ENCODE data around the gene MYOCD.

Gene MYOCD

GRCh38 chr17:12794919-12795532 lies 129.3 kb downstream of the MYOCD start:
- TF ChIP-seq CTCF (IDR thresholded peaks at IDR 0.05; ENCODE audit: low read depth, low read length, poor library complexity, severe bottlenecking) (no peak), EZH2phosphoT487 (IDR thresholded peaks at IDR 0.05; ENCODE audit: borderline replicate concordance, low read length) (no peak)
- Histone ChIP-seq H3K9me2 (replicated peaks; ENCODE audit: control insufficient read depth, low read length) (no peaks in the 10 kb centered on the region), H3K4me2 (ENCODE audit: low read length) (no peak overlapping the region), H3K4me3 (ENCODE audit: low read length) (no peak overlapping the region), H3K4me1 (ENCODE audit: control insufficient read depth, low read length) (0 out of 2 replicates have a peak, but pooled peaks cover 3% of the 10 kb centered on the region), H3K36me3 (ENCODE audit: control insufficient read depth, low read length) (no peaks in the 10 kb centered on the region), H3F3A (ENCODE audit: control insufficient read depth, insufficient read depth) (no peaks in the 10 kb centered on the region), H3K27ac (ENCODE audit: low read depth, low read length) (no peak overlapping the region), H4K20me1 (ENCODE audit: control insufficient read depth, insufficient read depth, low read depth, low read length) (no peaks in the 10 kb centered on the region), H3K79me2 (ENCODE audit: control insufficient read depth, low read length) (no peaks in the 10 kb centered on the region), H3K9me3 (ENCODE audit: control insufficient read depth, insufficient read depth, low read length) (no peaks in the 10 kb centered on the region), H3K27me3 (ENCODE audit: control insufficient read depth, low read length) (peaks cover 12% of the 10 kb centered on the region)

- Histone ChIP-seq H3F3A (ENCODE audit: control insufficient read depth, insufficient read depth) (no peaks in the 10 kb centered on the region), H4K20me1 (ENCODE audit: control insufficient read depth, insufficient read depth, low read depth, low read length) (no peaks in the 10 kb centered on the region), H3K9me3 (ENCODE audit: control insufficient read depth, insufficient read depth, low read length) (no peaks in the 10 kb centered on the region), H3K79me2 (ENCODE audit: control insufficient read depth, low read length) (no peaks in the 10 kb centered on the region), H3K27me3 (ENCODE audit: control insufficient read depth, low read length) (no peaks in the 10 kb centered on the region), H3K9me2 (replicated peaks; ENCODE audit: control insufficient read depth, low read length) (no peaks in the 10 kb centered on the region), H3K4me3 (ENCODE audit: low read length) (no peak overlapping the region), H3K4me1 (ENCODE audit: control insufficient read depth, low read length) (no peaks in the 10 kb centered on the region), H3K4me2 (ENCODE audit: low read length) (no peak overlapping the region), H3K27ac (ENCODE audit: low read depth, low read length) (no peak overlapping the region), H3K36me3 (ENCODE audit: control insufficient read depth, low read length) (no peaks in the 10 kb centered on the region)
- TF ChIP-seq EZH2phosphoT487 (IDR thresholded peaks at IDR 0.05; ENCODE audit: borderline replicate concordance, low read length) (no peak), CTCF (IDR thresholded peaks at IDR 0.05; ENCODE audit: low read depth, low read length, poor library complexity, severe bottlenecking) (no peak)
These were observed 135.2 kb downstream of the MYOCD start for GRCh38 chr17:12800855-12801365.

GRCh38 chr17:12806630-12807029 lies 140.9 kb downstream of the MYOCD start:
- no peaks in the 10 kb centered on the region for H3K4me1 ChIP-seq (ENCODE audit: control insufficient read depth, low read length)
- no peaks in the 10 kb centered on the region for H3K9me2 ChIP-seq (replicated peaks; ENCODE audit: control insufficient read depth, low read length)
- H3K4me3 ChIP-seq (ENCODE audit: low read length), result no peak overlapping the region
- H4K20me1 ChIP-seq (ENCODE audit: control insufficient read depth, insufficient read depth, low read depth, low read length), result no peaks in the 10 kb centered on the region
- H3K27ac ChIP-seq (ENCODE audit: low read depth, low read length), result no peak overlapping the region
- H3K79me2 ChIP-seq (ENCODE audit: control insufficient read depth, low read length), result no peaks in the 10 kb centered on the region
- H3K36me3 ChIP-seq (ENCODE audit: control insufficient read depth, low read length), result no peaks in the 10 kb centered on the region
- no peaks in the 10 kb centered on the region for H3K9me3 ChIP-seq (ENCODE audit: control insufficient read depth, insufficient read depth, low read length)
- H3F3A ChIP-seq (ENCODE audit: control insufficient read depth, insufficient read depth), result no peaks in the 10 kb centered on the region
- TF ChIP-seq EZH2phosphoT487 (IDR thresholded peaks at IDR 0.05; ENCODE audit: borderline replicate concordance, low read length) (no peak), CTCF (IDR thresholded peaks at IDR 0.05; ENCODE audit: low read depth, low read length, poor library complexity, severe bottlenecking) (no peak)
- no peak overlapping the region for H3K4me2 ChIP-seq (ENCODE audit: low read length)
- H3K27me3 ChIP-seq (ENCODE audit: control insufficient read depth, low read length), result no peaks in the 10 kb centered on the region
